HG03575 (cell line): Measurements from ENCODE around the gene NMUR2.

ENCODE experiments used
- ATAC-seq: cut with Tn5 transposase; IDR thresholded peaks from one replicate; pipeline ENCODE4 v1.9.1; 2021; ENCODE audit not compliant: unreplicated experiment, insufficient number of reproducible peaks, low FRiP score; ENCODE audit errors: extremely low read depth

NMUR2 gene

DNA sequence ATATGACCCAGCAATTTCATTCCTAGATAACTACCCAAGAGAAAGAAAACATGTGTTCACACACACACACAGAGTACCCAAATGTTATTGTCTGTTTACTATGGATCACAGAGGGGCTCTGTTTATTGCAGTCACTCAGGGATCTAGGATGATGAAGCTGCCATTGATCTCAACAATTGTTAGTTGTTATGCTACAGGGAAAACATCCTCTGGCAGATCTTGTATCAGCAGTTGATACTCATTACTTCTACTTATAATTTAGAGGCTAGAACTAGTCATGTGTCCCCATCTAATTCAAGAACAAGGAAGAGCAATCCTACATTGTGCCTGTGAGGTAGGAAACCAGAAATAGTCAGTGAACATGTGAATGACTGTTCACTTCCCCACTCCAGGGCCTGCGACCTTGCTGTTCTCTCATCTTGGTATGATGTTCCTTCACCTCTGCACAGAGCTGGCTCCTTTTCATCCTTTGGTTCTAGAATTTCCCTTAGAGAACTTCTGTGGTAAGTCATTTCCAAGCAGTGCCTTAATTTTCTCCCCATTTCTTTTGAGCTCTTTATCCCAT is 30.3 kb downstream of the NMUR2 start:
- ATAC-seq: no peak

DNA sequence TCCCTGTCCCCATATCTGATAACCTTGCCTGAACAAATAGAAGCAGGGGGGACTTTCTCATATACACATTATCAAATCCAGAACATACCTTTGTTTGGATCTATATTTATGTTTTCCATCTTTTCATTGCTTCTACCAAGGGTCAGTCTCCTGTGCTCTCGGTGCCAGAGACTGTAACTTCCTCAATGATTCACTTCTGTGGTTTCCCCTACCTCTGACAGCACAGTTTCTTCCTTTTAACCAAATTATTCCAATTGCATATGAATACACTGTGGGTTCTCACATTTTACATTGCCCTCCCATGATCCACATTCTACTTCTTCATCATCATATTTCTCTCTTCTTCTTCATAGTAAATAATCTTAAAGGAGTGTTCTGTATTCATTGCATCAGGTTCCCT is 32.2 kb downstream of the NMUR2 start:
- ATAC-seq: no peak

DNA sequence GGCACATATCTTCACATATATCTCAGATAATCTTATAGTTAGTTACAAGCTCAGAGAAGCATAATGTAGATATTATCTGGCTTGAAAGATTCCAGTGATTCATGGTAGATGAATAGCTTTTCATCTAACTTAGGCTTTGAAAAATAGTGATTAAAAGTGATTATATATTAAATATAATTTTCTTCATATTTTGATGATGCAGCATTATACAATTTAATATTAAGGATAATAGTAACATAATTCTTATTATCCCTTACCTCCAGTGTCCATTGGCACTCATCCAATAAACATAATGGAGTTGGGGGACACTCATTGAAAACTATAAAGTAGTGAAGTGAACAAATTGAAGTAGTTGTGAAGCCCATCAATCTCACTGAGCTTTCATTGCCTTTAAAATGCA is 35.8 kb downstream of the NMUR2 start:
- no peak for ATAC-seq

DNA sequence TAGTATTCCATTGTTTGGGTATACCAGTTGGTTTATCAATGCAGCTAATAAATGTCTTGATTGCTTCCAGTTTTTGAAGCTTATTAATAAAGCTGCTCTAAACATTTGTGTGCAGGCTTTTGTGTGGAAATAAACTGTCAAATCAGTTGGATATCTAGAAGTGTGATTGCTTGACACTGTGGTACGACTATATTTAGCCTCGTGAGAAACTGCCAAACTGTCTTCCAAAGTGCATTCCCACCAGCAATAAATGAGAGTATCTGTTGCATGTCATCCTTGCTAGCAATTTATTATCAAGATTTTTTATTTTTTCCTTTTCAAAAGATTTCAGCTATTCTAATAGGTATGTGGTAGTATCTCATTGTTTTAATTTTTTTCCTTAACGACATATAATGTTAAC is 37.5 kb downstream of the NMUR2 start:
- ATAC-seq: no peak

- ATAC-seq: no peak
These were observed 38.4 kb downstream of the NMUR2 start for GRCh38 chr5:152366716-152367115.

DNA sequence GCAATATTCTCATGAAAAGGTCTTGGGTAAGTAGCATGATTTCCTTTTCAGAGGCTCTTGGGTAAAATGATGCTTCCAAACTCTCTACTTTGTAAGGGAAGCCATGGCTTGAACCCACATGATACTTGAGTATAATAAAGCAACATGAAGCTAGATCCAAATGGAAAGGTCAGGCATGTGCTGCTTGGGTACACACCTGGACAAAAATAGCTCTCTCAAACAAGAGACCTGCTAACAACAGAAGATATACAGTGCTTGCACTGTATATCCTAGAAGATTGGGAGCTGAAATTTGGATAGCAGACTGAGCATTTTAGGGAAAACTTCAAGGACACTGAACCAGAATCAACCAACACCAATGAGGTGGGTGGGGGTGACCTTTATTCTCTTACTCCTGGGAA is 40.2 kb downstream of the NMUR2 start:
- no peak for ATAC-seq

DNA sequence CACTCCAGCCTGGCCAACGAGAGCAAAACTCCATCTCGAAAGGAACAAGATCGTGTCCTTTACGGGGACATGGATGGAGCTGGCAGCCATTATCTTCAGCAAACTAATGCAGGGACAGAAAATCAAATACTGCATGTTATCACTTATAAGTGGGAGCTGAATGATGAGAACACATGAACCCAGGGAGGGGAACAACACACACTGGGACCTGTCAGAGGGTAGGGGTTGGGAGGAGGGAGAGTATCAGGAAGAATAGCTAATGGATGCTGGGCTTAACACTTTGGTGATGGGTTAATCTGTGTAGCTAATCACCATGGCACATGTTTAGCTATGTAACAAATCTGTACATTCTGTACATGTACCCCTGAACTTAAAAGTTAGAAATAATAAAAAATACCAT is 40.9 kb downstream of the NMUR2 start:
- ATAC-seq: no peak

GRCh38 chr5:152358861-152359568 is 46.1 kb downstream of the NMUR2 start:
- no peak for ATAC-seq

- no peak for ATAC-seq
These were observed 48.6 kb downstream of the NMUR2 start for GRCh38 chr5:152356506-152356905.

GRCh38 chr5:152355061-152355460 is 50.0 kb downstream of the NMUR2 start:
- ATAC-seq: no peak

- ATAC-seq: no peak
These were observed 52.1 kb downstream of the NMUR2 start for GRCh38 chr5:152353001-152353400.

DNA sequence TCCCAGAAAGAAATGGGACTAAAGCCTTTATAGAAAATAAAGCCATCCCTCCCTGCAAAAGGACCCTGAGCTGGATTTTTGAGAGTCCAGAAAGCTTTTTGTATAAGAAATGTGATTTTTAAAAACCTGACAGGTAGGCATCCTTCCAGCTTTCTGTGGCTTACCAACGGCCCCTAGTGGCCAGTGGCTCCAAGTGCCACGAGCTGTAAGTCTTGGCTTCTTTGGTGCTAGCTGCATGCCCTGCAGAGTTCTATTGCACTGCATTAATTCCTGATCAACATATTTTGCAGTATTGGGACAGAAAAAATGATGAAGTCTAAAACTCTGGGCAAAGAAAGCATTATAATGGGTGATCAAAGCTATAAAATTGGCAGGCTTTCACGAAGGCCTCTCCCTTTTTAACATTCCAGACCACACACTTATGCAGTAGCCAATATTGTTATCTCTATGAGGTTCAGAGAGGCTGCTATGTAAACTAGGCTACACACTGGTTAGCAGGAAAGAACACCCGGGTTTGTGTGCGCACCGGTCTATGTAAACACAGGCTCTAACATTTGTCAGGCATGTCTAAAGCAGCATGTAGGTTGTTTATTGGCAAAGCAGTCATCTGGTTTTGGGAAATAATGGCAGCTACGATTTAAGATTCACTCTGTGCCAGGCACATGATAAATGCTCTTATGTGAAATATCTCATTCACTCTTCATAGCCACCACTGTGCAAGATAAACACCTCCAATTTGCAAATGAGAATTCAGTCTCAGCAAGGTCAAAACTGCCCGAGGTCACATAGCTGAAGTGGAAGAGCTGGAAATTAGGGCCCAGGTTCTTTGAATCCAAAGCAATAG is 55.2 kb downstream of the NMUR2 start:
- ATAC-seq: no peak
